HG02571 (cell line): ENCODE results near the gene FAM200A.
"Not testable (repeated sequence)": the region's sequence is repeated elsewhere in the genome, so short reads cannot be mapped to it uniquely, and the experiment has no call there.

Experiments
- ATAC-seq: cut with Tn5 transposase; IDR thresholded peaks from one replicate; pipeline ENCODE4 v1.9.1; 2021; ENCODE audit warnings: mild to moderate bottlenecking, moderate library complexity; ENCODE audit not compliant: unreplicated experiment

Gene FAM200A

DNA sequence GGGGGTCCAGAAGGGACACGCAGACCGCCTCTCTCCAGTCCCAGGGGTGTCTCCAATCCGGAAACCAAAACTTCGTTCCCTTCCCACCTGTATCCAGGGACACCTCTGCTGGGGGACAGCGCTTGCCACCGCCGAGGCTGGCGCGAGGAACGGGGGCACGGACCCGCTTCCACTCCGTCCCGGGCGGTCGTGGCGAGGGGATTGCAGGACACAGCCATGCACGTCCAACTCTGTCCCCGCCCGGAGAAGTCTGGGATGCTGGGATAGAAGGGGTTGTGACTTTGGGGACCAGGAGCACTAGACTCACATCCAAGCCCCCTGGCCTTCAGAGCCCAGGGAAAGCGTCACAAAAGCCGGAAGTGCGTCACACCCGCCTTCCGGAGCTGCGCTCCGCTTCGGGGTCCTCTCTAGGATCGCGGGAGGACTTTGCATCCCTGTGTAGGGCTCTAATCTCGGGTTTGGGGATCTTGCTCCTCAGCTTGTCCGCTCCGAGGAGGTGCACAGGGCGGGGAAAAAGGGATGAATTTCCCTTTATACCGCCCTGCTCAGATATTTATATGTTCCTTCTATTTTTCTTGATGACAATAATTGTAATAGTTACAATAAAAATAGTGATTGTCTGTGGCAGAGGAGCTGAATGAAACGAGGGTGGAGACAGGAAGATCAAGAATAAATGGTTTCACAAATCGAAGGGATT is at the start of gene FAM200A:
Gene FAM200A, minus strand, starts transcription at position 348 of the 697 bp plus-strand sequence. CDS start 3,707 bp downstream, outside the sequence.
- ATAC-seq, result peak; percentile 93

DNA sequence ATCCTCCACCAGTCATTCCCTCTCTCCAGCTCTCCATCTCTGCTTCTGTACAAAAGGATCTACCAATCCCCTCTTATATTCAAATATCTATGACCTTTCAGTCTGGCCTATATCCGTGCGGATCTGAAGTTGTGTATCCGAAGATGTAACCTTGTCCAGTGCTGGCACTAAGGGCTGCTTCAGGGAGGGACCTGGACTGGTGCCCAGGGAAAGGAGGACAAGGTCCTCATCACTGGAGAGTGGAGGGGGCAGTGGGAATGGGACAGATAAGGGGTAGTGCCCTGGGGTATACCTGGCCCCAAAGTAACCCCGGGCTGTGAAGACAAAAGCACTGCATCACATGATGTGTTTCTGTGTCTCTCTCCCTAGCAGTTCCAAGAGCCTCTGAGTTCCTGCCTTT is 47.9 kb upstream of the FAM200A start:
- ATAC-seq, result no peak

DNA sequence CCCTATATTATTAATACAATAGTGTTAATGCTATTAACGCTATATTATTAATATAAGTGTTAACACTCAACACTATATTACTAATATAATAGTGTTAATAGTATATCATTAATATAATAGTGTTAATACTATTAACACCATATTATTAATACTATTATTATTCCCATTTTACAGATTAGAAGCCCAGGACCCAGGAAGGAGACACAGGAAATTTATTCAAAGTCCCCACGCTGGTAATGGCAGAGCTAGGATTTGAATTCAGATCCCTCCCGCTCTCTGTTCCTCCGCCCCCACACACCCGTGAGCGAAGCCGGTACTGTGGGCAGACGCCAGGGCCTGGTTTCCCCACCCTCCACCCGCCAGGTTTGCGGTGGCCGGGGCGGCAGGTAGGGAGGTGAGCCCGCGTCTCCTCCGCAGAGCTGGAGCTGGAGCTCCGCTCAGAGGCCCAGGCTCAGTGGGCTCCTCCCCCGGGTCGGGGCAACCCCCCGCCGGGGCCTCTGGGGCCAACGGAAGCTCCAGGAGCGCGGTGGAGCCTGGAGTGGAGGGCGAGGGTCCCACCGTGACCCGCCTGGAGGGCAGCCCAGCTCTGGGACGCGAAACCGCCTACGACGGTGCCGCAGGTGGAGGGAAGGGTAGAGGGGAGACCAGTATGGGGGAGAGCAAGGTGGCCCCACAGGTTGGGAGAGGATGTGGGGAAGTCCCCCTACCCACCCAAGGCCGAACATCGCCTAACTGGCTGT is 46.0 kb upstream of the FAM200A start, which contains the start of gene TMEM225B:
Gene TMEM225B, plus strand, starts transcription at position 506 of the 740 bp plus-strand sequence. CDS start 6,122 bp downstream, outside the sequence.
- no peak for ATAC-seq

DNA sequence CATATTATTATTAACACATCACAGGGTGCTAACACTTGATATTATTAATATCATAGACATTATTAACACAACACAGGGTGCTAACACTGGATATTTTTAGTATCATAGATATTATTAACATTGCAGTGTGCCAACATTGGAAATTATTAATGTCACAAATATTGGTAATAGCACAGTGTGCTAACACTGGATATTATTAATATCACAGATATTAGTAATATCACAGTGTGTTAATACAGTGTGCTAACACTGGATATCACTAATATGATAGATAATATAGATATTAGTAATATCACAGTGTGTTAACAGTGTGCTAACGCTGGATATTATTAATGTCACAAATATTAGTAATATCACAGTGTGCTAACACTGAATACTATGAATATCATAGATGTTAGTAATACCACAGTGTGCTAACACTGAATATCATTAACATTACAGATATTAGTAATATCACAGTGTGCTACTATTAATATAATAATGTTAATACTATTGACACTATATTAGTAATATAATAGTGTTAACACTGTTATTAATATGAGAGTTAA is 44.6 kb upstream of the FAM200A start:
- ATAC-seq, result no peak

DNA sequence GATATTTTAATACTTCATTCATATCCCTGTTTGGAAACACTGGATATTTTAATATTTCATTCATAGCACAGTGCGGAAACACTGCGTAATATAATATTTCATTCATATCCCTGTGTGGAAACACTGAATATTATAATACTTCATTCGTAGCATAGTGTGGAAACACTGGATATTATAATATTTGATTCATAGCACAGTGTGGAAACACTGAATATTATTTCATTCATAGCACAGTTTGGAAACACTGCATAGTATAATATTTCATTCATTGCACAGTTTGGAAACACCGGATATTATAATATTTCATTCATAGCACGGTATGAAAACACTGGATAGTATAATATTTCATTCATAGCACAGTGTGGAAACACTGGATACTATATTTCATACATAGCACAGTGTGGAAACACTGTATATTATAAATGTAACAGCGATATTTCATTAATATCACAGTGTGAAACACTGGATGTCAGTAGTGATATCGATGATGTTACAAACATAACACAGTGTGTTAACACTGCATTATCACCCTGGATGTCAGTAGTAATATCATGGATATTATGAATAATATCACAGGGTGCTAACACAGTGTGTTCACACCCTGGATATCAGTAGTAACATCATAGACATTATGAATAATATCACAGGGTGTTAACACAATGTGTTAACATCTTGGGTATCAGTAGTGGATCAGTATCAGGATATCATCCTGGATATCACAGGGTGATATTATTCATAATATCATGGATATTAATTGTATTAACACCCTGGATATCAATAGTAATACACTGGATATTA is 43.2 kb upstream of the FAM200A start:
- ATAC-seq, result no peak

DNA sequence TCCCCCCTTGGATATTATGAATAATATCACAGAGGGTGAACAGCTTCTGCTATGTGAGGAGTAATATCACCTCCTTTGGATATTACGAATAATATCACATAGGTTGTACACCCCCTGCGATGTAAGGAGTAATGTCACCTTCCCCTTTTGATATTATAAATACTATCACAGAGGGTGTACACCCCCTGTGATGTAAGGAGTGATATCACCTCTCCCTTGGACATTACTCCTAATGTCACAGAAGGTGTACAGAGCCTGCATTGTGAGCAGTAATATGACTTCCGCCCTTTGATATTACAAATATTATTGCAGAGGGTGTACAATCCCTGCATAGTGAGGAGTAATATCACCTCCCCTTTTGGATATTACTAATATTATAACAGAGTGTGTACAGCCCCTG is 37.0 kb upstream of the FAM200A start:
- ATAC-seq, result no peak

DNA sequence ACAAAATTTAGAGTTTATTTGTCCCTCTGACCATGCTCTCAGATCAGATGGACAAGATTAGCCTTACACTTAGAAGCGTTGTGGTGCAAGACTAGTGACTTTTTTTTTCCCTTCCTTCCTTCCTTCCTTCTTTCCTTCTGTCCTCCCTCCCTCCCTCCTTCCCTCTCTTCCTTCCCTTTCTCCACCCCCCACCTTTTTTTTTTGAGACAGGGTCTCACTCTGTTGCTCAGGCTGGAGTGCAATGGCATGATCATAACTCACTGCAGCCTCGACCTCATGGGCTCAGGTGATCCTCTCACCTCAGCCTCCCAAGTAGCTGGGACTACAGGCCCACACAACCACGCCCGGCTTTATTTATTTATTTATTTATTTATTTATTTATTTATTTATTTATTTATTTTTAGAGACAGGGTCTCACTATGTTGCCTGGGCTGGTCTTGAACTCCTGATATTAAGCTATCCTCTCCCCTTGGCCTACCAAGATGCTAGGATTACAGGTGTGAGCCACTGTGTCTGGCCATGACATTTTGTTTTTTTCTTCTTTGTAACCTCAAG is 28.9 kb upstream of the FAM200A start:
- not testable (repeated sequence) for ATAC-seq

DNA sequence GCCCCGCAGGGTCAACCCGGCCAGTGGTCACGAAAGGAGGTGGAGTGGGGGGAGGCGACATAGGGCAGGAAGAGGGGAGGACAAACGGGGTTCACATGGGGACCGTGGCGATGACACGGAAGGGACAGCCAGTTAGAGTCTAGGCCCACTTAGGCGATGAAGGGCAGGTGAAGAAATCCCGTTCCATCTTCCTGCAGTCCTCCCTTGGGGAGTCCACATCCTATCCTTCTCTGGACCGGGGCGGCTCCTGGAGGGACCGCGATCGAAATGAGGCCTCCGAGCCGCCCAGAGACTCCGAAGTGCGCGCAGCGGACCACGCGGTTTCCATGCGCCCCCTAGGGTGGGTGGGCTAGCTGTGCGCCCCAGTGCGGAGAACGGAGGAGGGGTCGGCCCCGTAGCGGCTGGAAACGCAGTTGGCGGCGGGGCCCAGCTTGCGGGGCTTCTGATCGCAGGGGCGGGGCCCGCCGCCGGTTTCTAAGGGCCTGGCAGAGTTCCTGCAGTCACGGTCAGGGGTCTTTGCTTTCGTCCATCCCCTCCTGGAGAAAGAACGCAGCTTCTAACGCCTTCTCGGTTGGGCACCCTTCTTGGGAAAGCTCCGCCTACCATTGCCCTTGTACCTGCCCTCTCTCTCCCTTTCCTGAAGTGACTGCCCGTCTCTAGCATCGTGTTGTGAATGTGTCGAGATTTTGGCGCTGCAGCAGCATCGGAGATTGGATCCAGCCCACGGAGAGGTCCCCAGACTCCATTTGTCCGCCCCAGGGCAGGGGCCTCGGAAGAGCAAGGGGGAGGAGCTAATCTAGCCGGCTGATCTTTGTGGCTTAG is 28.3 kb upstream of the FAM200A start:
- no peak for ATAC-seq

DNA sequence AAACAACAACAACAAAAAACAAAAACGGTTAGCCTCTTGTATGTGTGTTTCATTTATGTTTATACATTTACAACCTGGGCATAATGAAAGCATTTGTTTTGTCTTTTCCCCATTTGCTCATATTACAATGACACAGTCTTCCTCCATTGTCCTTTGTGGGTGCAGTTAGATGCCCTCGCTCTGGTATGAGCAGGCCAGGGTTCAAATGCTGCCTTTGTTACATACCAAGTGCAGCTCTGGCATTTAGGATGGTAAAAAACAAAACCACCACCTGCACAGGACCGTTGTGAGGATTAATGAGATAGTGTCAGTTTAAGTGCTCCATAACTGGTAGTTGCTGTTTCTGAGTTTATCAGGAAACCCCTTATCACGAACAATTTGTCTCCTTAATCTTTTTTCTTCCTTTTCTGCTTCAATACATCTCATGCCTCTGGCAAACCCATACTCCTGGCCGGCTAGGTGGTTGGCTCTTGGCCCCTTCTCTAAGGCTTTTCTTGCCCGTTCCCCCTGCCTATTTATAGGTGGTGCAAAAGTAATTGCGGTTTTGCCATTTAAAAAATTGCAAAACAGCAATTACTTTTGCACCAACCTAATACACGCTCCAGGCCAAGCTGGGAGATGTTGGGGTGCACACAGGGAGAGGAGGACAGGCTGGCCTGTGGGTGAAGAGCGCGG is 27.5 kb upstream of the FAM200A start:
- ATAC-seq, result no peak

DNA sequence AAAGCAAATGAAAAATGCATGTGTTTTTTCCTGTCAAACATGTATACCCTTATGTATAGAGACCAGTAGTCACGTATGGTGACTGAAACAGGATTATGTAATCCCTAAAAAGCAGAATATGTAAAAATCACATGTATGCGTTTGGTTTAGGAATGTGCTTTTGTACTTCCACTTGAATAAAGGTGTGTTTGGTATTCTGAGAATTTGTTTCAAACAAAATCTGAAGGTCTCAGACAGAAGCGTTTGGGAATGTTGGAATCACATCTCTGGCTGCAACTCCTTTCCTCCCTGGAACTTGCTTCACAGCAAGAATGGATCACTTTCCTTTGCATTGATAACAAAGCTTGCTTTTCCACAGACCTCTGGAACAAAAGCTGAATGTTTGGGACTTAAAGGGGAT is 24.3 kb upstream of the FAM200A start:
- ATAC-seq, result no peak

DNA sequence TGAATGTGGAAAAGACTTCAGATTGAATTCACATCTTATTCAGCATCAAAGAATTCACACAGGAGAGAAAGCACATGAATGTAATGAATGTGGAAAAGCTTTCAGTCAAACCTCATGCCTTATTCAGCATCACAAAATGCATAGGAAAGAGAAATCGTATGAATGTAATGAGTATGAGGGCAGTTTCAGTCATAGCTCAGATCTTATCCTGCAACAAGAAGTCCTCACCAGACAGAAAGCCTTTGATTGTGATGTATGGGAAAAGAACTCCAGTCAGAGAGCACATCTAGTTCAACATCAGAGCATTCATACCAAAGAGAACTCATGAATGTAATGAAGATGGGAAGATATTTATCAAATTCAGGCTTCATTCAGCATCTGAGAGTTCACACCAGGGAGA is 21.3 kb upstream of the FAM200A start:
- no peak for ATAC-seq

DNA sequence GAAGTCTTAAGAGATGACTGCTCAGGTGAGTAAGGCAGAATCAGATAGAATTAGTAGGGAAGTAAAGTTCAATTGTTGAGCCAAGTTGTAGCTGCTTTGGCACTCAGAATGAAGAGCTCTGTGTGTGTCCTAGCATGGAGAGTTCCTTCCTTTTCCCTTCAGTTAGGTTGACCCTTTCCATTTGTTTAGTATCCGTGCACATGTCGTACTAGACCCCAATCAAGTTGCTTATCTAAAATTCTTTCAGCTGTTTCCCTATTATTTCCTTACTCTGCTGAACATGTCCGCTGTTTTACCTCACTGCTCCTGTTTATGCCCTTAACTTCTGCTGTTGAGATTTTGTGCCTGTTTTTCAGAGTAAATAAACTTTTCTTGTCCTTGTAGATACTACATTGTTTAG is 19.9 kb upstream of the FAM200A start:
- ATAC-seq, result no peak

DNA sequence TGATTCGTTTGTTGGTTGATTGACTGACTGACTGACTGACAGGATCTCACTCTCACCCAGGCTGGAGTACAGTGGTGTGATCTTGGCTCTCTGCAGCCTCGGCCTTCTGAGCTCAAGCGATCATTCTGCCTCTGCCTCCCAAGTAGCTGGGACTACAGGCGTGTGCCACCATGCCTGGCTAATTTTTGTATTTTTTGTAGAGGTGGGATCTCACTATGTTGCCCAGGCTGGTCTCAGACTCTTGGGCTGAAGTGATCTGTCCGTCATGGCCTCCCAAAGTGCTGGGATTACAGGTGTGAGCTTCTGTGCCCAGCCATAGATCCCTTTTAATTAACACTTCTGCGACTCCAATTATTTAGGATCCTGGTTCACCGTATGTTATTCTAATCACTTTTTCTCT is 16.9 kb upstream of the FAM200A start:
- not testable (repeated sequence) for ATAC-seq

DNA sequence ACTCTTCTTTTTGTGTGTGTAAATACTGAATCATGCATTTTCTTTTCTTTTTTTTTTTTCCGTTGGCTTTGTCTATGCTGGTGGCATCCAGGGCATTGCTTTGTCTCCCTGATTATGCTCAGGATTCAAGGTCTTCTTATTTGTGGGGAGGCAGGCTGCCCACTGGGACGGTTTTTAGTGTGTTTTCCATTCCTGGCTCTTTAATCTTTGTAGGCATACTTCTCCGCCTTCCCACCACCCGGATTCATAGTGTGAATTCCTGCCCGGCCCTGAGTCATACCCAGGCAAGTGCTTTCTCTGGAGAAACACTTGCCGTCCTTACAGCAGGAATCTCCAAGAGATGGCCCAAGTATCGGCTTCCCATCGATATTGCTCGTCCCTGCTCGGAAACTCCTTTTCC is 11.7 kb upstream of the FAM200A start:
- no peak for ATAC-seq

DNA sequence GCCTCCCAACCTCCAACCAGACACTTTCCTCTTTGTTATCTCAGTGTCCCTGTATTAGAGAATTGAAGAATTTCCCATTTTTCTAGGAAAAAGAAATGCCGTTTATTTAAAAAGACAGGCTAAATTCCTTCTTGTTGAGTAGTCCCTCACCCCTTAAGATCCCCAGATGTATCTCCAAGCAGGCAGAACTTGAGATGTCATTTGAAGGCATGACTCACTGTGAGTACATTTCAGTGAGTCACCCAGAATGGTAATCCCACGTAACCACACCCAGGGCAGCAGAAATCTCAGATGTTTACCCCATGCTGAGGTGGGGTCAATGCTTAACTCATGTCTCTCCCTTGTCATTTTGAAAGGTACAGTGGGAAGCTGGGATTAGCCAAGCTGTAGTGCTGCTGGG is 10.9 kb upstream of the FAM200A start:
- no peak for ATAC-seq

DNA sequence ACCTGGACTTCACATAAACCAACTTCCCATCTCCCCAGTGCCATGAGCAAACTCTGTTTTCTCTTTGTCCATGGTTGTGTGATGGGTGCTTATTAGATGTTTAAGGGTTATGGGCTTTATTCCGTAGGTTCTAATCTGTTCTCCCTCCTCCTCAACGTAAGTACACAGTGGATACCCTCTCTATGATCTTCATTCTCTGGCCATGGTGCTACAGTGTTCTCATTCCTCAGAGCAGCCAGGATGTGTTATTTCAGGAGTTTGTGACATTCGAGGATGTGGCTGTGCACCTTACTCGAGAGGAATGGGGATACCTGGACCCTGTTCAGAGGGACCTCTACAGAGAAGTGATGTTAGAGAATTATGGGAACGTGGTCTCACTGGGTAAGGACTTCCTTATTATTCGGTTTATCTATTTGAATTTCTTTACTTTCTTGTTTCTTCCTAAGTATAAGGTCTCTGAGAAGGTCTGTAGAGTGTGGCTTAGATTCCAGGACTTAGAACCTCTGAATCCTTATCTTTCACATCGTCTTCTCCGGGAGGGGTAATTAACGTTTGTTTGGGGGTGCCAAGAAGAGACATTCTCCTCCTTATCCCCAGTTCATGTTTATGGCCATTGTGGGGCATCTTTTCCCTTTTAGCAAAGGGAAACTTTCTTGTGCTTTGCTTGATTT is 10.3 kb upstream of the FAM200A start:
- no peak for ATAC-seq

DNA sequence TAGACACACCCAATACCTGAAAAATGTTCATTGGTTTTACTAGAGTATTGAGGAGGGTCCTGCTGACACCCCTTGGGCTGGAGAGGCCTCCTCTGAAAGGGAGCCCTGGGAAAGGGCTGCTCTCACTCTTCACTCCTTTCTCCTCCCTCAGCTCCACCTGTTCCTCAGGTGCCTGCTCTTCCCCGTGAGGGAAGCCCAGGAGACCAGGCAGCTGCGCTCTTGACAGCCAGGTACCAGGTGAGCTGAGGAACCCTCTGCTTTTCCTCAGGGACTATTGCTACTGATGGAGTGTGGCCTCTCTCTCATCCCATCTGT is 9.8 kb upstream of the FAM200A start:
- ATAC-seq, result no peak

DNA sequence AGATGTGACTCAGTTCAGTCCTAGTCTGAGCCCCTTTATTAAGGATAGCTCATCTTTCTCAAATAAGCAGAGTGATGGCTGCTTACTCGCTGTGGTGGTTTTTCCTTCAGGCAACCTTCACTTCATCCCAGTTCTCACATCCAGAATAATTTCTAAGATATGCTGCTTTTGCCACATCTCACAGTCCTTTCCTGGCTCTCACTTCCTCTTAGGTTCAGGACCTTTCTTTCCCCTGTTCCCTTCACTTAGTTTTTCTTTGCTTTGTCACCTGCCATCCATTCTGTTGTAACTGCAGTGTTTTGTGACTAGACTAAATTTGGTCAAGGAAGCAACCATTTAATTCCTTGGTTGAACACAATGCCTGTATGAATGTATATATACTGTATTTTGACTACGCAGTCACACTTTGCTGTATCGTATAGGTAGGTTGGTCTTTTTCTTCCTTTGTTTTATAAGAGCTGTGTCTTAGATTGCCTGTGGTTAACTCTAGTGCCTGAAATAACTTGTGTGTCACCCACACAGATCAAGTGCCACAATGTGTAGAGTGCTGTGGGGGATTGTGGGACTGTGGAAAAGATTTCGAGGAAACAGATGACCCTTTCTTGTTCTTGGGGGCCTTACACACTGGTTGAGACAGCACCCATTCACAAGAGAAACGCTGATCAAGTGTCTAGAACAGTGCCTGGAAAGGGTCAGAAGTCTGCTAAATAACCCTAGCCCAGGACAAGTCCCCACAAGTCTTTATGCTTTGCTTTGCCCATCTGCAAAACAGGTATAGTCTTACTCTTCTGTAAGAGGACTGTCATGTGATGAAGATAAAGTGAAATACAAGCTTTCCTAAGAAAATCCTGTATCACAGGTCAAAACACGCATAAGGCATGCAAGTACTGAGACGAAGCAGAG is 9.2 kb upstream of the FAM200A start:
- ATAC-seq, result no peak
